Hematopoietic multipotent progenitor cell treated with erythropoietin and hydrocortisone succinate and interleukin-3 and kit ligand, for 6 days (in vitro differentiated cells): ENCODE measurements around the gene RTN4RL1.

Source experiments
- DNase-seq: peaks from one replicate; pipeline ENCODE4 v3.0.0-alpha.2; 2015

RTN4RL1 gene, protein sequence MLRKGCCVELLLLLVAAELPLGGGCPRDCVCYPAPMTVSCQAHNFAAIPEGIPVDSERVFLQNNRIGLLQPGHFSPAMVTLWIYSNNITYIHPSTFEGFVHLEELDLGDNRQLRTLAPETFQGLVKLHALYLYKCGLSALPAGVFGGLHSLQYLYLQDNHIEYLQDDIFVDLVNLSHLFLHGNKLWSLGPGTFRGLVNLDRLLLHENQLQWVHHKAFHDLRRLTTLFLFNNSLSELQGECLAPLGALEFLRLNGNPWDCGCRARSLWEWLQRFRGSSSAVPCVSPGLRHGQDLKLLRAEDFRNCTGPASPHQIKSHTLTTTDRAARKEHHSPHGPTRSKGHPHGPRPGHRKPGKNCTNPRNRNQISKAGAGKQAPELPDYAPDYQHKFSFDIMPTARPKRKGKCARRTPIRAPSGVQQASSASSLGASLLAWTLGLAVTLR

DNA sequence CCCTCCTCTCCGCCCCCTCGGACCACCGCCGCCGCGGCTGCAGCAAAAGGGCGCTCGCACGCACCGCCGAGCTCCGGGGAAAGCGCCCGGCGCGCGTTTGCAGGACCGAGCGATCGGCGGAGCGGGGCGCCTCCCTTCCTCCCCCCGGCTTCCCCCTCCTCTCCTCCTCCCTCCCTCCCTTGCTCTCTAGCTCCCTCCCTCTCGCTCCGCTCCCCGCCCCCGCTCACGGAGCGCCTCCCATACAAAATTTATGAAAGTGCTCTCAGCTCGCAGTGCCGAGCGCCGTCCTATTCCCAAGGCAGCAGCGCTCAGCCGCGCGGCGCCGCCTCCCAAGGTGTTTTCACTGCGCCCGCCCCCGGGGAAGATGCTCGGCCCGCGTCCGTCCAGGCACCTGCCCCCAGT is at the start of gene RTN4RL1:
TSS of gene RTN4RL1 (minus strand) at position 115 of the 402 bp plus-strand sequence. CDS start 469 bp downstream, outside the sequence.
- peak; percentile 80 for DNase-seq

DNA sequence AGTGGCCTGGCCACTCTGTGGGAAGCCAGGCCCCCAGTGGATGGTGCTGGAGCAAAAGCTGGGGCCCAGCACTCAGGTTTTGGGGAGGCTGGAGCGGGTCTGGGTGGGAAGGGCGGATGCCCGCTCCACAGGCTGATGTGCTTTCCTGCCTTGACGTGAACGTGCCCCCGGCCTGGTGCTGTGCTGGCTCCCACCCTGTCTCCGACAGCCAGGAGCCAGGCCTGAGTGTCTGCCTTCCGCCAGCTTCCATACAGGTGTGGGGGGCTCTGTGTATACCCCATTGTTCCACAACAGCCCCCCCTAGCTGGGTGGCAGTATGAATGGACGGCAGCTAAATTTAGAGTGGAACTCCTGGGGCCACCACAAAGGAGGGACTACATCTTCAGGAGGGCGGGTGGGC is 49.8 kb upstream of the RTN4RL1 start:
- DNase-seq, result no peak

DNA sequence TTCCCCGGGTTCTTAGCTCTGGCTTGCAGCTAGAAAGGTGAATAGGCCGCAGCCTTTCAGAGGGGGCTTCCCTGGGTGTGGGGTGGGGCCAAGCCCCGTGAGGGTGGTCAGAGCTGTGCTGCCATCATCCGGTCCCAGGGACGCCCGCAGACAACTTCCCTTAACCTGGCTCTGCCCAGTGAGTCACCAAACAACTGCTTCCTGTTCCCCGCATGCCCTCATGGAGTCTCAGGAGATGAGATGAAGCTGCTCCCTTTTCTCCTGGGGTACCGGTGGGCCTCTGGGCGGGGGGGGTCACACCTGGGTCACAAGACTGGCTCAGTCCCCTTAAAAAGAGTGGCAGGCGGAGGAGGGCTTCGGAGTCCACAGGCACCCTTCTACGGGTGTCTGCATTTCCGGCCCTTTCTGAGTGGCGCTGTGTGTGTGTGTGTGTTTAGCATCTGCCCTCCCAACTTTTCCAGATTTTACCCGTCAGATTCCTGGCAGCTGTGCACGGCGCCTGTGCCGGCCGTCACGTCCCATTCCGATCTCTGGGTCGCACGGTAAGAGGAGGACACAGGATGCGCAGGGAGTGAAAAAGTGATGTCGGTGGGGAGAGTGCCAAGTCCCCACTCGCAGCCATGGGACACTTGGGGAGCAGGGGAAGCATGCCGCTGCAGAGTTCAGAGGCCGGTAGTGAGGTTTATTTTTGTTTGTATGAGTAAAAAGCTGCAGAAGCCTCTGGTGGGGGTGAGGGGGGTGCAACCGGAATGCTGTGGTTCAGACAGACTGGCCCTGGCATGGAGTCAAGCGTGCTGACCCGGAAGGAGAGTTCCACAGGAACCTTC is 46.5 kb upstream of the RTN4RL1 start:
- DNase-seq, result no peak

DNA sequence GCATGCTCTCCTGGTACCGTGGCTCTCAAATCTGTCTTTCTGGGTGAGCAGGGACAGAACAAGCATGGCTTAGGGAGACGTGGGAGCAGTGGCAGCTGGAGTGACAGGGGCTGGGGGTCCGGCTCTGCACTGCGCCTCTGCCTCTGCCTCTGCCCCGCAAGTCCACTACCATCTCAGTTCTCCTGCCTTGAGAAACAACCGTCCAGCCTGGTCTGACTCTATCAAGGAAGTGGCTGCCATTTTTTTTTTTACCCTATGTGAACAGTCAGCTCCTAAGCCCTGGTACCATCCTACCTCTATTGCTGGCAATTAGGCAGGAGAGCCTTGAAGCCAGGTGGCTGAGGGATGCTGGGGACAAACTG is 45.9 kb upstream of the RTN4RL1 start:
- no peak for DNase-seq

DNA sequence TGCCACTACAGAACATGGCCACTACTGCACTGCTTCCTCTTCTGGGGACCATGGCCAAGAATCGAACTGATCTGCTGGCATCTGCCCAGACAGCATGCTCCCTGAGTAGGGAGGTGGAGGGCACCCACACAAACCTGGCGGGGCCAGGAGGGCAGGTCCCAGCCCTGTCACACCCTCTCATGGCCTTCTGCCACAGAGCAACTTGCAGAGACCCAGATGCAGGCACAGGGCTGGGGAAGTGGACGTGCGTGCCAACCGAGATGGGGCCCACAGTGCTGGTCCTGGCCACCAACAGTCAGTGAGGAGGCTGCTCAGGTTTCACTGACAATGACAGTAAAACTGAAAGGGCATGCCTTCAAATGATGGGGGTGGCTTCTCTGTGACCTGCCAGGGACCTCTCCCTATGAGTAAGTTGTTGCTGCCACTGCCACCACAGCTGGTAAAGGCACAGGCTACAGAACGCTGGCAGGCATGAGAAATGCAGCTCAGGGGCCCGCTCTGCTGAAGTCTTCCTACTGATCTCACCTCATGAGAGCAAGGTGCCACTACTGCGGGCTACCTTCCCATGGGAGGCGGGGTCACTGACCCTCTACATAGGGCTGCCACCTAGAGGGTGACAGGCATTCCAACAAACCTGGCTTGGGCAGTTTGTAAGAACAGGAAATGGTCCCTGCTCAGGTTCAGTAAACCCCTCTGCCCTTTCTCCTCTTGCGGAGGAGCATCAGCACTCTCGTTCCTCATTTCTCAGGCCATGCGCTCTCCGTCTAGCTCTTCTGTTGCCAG is 45.3 kb upstream of the RTN4RL1 start:
- no peak for DNase-seq

DNA sequence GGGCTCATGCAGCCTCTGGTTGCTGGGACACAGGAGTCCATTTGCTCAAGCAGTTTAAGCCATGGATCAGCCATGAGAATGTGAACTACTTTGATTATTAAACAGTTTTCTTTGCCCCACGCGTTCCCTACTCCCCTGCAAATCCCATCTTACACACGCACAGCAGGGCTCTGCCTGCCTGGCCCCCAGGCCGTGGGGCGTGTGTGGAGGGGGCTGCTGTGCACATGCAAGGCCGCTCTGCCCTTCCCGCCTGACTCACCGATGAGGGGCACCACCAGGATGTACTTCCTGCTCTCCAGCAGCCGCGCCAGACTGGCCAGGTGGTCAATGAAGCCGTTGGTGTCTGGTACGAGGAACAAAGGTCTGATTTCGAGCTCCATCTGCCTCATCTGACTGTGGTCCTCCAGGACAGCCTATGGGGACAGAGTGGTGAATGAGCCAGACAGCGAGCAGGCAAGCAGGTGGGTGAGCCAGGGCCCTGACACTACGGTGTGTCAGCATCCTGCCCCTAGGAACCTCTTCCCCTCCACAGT is 43.5 kb upstream of the RTN4RL1 start:
- DNase-seq, result no peak

DNA sequence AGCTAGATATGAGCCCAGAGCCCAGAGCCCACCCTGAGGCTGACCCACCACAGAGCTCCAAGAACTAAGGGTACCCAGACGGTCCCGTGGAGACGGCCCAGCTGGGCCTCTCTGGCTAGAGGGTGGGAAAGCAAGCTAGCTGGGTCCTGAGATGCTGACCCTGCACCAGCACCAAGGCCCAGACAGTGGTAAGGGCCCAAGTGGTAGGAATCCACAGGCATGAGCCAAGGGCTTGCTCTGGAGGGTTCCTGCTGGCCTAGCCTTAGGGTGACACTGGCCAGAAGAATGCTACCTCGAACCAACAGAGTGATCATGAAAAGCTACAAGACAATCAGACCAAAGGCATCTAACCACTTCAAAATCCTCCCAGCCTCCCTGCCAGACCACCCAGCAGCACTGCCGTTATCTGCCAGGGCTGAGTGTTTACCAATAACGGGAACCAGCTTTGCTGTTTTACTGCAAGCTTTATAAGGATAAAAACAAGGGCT is 42.9 kb upstream of the RTN4RL1 start:
- no peak for DNase-seq

DNA sequence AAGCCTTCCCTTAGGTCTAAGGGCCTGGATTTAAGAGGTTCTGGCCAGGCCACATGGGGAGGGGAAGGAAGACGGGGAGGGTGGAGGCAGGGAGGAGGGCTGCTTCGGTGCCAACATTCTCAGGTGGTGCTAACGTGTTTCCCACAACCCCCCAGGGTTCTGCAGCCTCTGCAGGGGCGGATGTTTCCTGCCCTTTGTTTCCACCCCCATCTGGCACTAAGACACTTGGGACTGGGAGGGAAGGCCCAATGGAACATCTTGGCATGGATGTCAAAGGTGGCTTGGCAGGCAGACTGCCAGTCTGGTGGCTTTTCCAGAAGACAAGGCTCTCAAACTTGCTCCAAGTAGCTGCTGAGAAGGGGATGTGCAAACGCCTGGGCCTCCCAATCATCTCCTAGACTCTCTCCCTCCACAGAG is 42.5 kb upstream of the RTN4RL1 start:
- no peak for DNase-seq

DNA sequence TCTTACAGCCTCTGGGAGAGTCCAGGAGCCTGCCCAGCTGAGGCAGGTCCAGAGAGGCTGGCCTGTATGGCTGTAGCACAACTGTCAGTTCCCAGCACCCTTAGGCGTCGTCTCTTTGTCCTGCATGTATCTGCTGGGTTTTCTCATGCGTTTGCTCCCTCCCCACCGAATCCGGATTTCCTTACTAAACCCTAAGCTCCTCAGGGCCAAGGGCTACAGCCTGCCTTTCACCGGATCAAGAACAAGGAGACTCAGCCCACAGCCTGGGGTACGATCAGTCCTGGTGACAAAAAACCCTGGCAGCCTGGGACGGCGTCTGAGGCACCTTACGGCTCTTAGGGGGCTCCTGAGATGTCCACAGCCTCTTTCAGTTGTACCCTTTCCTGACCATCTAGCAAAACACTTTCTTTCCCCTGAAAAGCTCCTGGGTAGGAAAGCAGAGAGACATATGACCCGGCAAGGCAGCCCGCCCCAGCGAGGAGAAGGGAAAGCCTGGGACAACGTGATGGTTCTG is 42.0 kb upstream of the RTN4RL1 start:
- DNase-seq, result no peak

DNA sequence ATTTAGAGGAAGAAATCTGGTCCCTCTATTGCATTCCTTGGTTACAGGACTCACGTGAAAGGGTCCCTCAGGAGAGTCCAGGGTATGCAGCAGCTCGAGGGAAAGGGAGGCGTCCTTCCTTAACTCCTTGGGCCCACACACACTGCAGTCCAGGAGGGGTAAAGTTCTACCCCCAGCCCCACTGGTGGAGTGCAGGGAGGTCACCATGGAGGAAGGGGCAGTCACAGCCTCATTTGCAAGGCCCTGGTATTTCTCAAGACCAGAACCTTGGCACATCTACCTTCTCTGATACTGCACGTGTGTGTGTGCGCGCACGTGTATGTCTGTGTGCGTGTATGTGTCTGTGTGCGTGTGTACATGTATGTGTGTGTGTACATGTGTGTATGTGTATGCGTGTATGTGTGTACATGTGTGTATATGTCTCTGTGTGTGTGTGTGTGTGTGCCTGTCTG is 40.8 kb upstream of the RTN4RL1 start:
- DNase-seq, result no peak

DNA sequence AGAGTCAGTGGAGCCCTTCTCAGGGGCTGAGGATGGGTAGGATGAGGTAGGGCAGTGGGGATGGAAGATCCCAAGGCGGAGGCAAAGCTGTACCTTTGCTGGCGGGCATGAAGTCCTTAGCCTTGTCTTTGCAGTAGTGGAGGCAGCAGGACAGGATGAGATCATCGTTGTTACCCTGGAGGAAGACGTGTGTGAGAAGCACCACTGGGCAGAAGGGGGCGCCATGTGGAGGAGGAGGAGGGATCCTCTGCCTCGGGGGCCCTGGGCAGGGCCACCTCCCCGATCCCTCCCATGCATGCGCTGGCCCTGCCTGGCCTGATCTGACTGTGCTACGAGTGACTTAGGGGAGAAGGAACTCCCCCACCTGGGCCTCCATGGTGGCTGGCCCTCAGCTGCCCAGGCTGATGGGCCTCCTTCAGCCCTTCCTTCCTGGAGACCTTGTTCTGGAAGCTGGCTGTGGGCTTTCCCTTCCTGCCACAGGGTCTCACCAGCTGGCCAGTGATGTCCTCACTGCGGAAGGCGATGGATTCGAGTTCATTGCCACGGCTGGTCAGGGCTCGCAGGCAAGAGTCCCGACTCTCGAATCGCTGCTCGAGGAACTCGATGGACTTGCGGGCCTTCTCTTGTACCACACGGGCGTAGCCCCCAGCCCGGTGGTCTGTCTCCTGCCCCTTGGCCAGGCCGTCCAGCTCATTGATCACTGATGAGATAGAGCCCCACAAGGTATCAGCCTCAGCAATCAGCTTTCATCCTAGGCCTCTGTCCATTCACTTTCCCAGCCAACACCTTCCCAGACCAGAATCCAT is 40.0 kb upstream of the RTN4RL1 start:
- DNase-seq, result peak; percentile 76

DNA sequence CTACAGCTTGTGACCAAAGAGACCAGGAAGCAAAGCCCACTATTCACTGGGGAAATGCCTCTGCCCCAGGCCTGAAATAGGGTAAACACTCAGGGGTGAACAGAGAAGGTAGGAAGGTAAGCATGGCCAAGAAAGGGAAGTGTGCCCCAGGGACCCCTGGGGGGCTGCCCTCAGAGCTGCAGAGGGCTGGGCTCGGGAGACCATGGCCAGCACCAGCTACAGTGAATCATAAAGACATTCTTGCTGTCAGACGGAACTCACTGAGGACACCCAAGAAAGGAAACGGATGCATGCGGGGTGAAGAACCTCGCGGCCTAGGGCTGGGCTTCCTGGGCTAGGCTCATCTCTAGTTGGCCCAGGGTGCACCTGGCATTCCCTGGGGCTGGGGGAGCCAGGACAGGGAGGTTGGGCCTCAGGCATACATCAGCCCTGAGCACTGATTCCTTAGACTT is 39.4 kb upstream of the RTN4RL1 start:
- DNase-seq, result no peak

DNA sequence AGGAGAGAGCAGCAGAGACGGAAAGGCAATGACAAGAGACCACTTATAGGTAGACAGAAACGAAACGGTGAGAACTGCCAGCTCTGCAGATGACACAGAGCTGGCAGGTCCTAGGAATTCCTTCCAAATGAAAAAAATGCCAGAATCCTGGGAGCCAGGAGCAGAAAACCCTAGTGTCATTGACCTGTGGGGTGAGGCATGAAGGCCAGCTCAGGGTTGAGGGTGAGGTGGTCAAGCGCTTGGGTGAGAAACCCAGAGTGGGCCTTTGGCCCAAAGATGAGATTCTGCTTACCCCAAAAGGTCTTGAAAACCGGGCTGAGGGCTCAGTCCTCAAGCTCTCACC is 39.0 kb upstream of the RTN4RL1 start:
- no peak for DNase-seq

DNA sequence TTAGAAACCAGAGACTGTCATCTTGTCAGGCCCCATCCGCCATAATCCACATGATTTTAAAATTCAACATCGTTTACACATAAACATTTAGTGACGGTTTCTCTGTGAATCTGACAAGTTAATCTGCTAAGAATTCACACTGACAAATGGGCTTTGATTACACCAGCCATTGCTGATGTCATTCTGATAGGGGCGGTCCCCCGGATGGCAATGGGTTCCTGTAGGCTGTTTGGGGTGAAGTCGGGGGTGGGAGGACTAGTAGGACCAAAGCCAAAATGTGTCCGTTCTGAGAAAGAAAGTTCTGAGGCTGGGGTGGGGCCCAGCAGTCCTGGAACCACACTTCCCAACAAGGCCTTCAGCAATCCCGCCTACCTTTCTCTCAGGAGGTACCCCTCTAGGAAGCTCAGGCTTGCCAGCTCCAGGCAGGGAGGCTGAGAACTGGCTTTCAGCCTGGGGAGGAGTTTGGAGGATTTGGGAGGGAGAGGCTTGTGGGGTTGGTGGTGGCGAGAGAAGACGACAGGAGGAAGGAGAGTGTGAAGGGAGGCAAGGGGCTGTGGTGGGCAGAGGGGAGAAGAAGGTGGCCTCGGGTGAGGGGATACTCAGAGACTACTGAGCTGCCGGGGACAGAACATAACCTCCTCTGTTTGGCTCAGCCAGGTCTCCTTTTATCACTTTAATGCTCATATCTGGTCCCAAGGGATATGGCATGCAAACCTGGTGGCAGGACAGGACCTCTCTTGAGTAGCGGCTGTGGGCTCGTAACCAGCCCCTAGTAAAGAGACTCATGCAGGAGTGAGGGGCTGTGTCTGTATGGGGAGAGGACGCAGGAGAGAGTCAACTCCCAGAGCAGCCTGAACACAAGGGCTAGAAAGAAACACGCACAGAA is 38.4 kb upstream of the RTN4RL1 start:
- DNase-seq, result no peak

DNA sequence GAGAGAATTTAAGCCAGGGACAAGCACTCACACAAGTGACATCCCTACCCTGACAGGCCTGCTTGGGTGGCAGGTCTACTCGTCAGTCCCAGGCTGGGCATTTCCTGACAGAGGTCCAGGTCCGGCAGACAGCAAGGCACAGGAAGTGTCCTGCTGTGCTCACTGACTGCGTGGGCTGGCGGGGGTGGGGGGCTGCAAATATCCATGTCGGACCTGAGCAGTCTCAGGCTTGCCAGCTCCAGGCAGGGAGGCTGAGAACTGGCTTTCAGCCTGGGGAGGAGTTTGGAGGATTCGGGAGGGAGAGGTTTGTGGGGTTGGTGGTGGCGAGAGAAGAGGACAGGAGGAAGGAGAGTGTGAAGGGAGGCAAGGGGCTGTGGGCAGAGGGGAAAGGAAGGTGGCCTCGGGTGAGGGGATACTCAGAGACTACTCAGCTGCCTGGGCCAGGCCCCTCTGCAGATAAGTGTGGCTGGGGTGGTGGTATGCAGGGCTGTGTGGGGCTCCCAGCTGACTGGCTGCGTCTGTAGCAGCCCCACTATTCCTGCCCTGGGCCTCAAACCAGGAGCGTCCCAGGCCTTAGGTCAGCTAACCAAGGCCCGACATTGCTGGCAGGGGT is 37.5 kb upstream of the RTN4RL1 start:
- no peak for DNase-seq

DNA sequence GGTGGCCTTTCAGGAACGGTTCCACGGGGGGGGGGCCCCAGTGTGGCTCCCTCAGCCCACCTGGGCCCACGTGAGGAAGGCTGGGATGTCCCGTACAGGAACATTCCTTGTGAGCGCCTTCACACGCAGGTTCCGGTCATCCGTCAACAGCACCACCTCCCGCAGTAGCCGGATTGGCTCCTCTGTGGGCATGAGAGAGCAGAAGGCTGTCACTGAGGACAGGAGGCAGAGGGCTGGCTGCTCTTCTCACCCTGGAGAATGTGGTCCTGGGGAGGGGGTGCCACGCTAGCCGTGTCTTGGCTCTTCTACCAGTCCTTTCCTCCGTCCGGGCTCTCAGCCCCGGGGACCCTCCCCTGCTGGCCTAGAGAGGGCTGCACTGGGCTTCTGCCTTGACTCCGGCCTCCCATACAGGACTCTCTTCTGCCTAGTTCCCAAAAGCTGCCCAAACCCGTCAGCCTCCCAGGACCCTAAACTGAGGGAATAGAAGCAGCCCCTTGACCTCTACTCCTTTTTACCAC is 36.4 kb upstream of the RTN4RL1 start:
- no peak for DNase-seq

DNA sequence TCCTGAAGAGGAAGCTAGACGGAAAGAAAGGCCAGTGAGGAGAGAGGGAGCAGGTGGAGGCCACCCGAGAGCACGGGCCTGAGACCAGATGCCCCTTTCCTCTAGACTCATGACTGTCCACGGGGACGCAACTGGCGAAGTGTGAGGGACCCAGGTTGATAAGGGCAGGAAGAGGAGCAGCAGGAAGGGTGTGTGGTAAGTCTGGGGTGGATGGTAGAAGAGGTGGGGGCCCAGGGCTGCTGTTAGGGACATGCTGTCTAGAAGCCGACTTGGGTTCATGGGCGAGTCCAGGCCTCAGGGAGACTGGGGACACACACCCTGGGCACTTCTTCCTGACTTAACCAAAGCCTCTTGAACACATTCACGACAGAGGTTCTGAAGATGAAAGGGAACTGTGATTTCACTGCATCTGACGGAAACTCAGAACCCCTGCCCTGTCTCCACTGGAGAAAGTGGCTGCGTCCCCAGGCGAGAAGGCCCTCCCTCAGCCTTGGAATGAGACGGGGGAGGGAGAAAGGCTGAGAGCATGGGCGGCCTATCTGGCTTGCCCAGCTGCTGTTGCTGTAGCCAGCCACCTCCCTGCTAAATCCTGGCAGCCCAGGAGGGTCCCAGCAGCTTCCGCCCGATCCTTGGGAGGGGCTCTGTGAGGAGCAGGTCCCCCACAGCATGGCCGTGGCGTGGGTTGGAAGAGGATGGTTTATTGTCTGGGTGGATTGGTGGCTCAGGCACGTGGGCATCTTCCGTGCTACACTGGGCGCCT is 35.7 kb upstream of the RTN4RL1 start:
- peak; percentile 23 for DNase-seq

DNA sequence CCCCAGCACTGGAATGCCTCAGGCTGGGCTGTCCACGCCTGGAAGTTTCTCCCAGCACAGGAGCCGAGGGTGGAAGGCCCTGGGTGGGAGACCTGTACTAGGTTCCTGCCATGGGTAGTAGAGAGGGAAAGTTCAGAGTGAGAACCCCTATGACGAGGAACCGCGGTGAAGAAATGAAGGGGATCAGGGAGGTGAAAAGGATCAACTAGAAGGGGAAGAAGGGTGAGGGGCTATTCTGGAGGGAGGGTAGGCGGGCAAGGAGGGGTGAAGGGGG is 35.2 kb upstream of the RTN4RL1 start:
- no peak for DNase-seq
